K562 (cell line): ENCODE results near the gene COLEC12.

Experiments
- CHD2 ChIP-seq: IDR thresholded peaks from 2 replicates; pipeline ENCODE4 v1.6.1; 2011; ENCODE audit warnings: low read depth, low read length
- NR2C1 ChIP-seq, 2 experiments: fragments of 450-650 bp; IDR thresholded peaks; 2 replicates each; pipeline ENCODE4 v1.6.1; 2017; ENCODE audit warnings: mild to moderate bottlenecking in 2 of 2, antibody characterized with exemption in 1 of 2, inconsistent platforms in 1 of 2, missing compliant biosample characterization in 1 of 2, missing genetic modification characterization in 1 of 2
- SETDB1 ChIP-seq: IDR thresholded peaks from one replicate; pipeline ENCODE4 v1.6.1; 2012; ENCODE audit warnings: low read length, control low read depth, inconsistent platforms
- TAF1 ChIP-seq: IDR thresholded peaks from 2 replicates; pipeline ENCODE4 v1.6.1; 2011; ENCODE audit warnings: mild to moderate bottlenecking, low read length, moderate library complexity; ENCODE audit not compliant: insufficient read depth, control insufficient read depth, severe bottlenecking; ENCODE audit errors: extremely low read depth
- TAF15 ChIP-seq: fragments of 200-400 bp; formaldehyde crosslinking; IDR thresholded peaks from 2 replicates; pipeline ENCODE4 v1.6.1; 2017; ENCODE audit warnings: mild to moderate bottlenecking, low read depth, low read length, moderate library complexity
- TBP ChIP-seq: optimal IDR thresholded peaks from 2 replicates; pipeline ENCODE3; 2011; ENCODE audit warnings: low read depth, low read length, improper control_type of control experiment
- ZBTB1 ChIP-seq: sonication (generic); formaldehyde crosslinking; IDR thresholded peaks from 2 replicates; pipeline ENCODE4 v1.8.1; 2023; ENCODE audit warnings: missing genetic modification reagents, low read depth, mild to moderate bottlenecking, borderline replicate concordance
- ZC3H4 ChIP-seq: sonication (generic); formaldehyde crosslinking; IDR thresholded peaks from 2 replicates; pipeline ENCODE4 v1.9.0; 2021; ENCODE audit warnings: missing genetic modification reagents, borderline replicate concordance
- ZFP36 ChIP-seq: fragments of 150-350 bp; IDR thresholded peaks from 2 replicates; pipeline ENCODE4 v1.6.1; 2018; ENCODE audit warnings: low read length, low read depth; ENCODE audit not compliant: partially characterized antibody
- ZNF274 ChIP-seq: IDR thresholded peaks from 2 replicates; pipeline ENCODE4 v1.6.1; 2011; ENCODE audit warnings: low read depth, mild to moderate bottlenecking, low read length, moderate library complexity, borderline replicate concordance
- TF ChIP-seq, protein P1 (sequence below): conservative IDR thresholded peaks from 2 replicates; pipeline ENCODE4 v1.6.1; 2011; ENCODE audit warnings: low read depth, mild to moderate bottlenecking, low read length; ENCODE audit not compliant: control insufficient read depth
- TF ChIP-seq, protein P2 (sequence below), 3 experiments: IDR thresholded peaks in 2 of 3; conservative IDR thresholded peaks in 1 of 3; 2 replicates each; pipeline ENCODE4 v1.5.1; 2011 to 2012; ENCODE audit warnings: low read length in 3 of 3, mild to moderate bottlenecking in 3 of 3, control low read depth in 2 of 3, improper control_type of control experiment in 1 of 3, inconsistent platforms in 1 of 3, low read depth in 1 of 3, mixed read lengths in 1 of 3, moderate library complexity in 1 of 3; ENCODE audit not compliant: insufficient read depth in 2 of 3
- TF ChIP-seq, protein P3 (sequence below): fragments of 250-450 bp; sonication (Bioruptor Pico); IDR thresholded peaks from 2 replicates; pipeline ENCODE4 v1.4.0; 2020; ENCODE audit warnings: mild to moderate bottlenecking

DNA sequence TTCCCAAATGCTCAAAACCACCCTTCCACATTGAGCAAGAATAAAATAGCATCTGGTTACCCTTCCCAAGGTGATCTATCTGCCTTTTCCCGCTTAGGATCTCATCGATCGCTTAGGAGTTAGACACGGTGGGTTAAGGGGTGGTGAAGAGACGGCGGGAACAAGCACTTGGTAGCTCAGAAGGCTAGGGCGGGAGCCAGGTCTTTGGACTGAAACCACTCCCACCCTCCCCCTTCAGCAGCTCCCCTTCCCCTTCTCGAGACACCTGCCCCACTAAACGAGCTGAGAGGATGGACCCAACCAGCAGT lies 233.2 kb downstream of the COLEC12 start:
- no peak for TF ChIP-seq NR2C1 (IDR thresholded peaks at IDR 0.05)
- TF ChIP-seq NR2C1 (tag; IDR thresholded peaks at IDR 0.05): no peak
- TF ChIP-seq, protein P1, sequence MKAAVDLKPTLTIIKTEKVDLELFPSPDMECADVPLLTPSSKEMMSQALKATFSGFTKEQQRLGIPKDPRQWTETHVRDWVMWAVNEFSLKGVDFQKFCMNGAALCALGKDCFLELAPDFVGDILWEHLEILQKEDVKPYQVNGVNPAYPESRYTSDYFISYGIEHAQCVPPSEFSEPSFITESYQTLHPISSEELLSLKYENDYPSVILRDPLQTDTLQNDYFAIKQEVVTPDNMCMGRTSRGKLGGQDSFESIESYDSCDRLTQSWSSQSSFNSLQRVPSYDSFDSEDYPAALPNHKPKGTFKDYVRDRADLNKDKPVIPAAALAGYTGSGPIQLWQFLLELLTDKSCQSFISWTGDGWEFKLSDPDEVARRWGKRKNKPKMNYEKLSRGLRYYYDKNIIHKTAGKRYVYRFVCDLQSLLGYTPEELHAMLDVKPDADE: no peak
- no peak for TF ChIP-seq ZC3H4
- TF ChIP-seq ZBTB1: no peak
- TF ChIP-seq CHD2: no peak
- no peak for TF ChIP-seq SETDB1
- TF ChIP-seq, protein P2, sequence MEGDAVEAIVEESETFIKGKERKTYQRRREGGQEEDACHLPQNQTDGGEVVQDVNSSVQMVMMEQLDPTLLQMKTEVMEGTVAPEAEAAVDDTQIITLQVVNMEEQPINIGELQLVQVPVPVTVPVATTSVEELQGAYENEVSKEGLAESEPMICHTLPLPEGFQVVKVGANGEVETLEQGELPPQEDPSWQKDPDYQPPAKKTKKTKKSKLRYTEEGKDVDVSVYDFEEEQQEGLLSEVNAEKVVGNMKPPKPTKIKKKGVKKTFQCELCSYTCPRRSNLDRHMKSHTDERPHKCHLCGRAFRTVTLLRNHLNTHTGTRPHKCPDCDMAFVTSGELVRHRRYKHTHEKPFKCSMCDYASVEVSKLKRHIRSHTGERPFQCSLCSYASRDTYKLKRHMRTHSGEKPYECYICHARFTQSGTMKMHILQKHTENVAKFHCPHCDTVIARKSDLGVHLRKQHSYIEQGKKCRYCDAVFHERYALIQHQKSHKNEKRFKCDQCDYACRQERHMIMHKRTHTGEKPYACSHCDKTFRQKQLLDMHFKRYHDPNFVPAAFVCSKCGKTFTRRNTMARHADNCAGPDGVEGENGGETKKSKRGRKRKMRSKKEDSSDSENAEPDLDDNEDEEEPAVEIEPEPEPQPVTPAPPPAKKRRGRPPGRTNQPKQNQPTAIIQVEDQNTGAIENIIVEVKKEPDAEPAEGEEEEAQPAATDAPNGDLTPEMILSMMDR (IDR thresholded peaks at IDR 0.05 in 2 of 3, conservative IDR thresholded peaks at IDR 0.05 in 1 of 3; ENCODE audit: insufficient read depth in 2 of 3, low read depth in 1 of 3, low read length in 3 of 3): no peak
- TF ChIP-seq TAF1: no peak
- no peak for TF ChIP-seq ZFP36
- TF ChIP-seq, protein P3, sequence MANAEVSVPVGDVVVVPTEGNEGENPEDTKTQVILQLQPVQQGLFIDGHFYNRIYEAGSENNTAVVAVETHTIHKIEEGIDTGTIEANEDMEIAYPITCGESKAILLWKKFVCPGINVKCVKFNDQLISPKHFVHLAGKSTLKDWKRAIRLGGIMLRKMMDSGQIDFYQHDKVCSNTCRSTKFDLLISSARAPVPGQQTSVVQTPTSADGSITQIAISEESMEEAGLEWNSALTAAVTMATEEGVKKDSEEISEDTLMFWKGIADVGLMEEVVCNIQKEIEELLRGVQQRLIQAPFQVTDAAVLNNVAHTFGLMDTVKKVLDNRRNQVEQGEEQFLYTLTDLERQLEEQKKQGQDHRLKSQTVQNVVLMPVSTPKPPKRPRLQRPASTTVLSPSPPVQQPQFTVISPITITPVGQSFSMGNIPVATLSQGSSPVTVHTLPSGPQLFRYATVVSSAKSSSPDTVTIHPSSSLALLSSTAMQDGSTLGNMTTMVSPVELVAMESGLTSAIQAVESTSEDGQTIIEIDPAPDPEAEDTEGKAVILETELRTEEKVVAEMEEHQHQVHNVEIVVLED (CRISPR knock-in tag): no peak
- no peak for TF ChIP-seq ZNF274
- no peak for TF ChIP-seq TAF15
- TF ChIP-seq TBP: no peak
